CD4-positive, alpha-beta T cell treated with Interleukin-2 at 100 ng/mL for 4 hours (primary cell): ENCODE results near the gene RAB43.

Experiments
- DNase-seq: peaks from one replicate; pipeline ENCODE4 v3.0.0-alpha.2; 2020; ENCODE audit warnings: low spot score

RAB43 gene

GRCh38 chr3:129061023-129061887, 60.3 kb downstream of the RAB43 start:
- no peak for DNase-seq

- no peak for DNase-seq
These were observed 61.2 kb downstream of the RAB43 start, which contains the start of gene GP9 for GRCh38 chr3:129060276-129061022. Gene GP9, plus strand, starts transcription at chr3:129060779. Its CDS starts 961 bp downstream, at chr3:129061740.

- no peak for DNase-seq
These were observed 62.2 kb downstream of the RAB43 start for GRCh38 chr3:129059311-129059958.

GRCh38 chr3:129058441-129059200, 63.0 kb downstream of the RAB43 start:
- peak; percentile 23 for DNase-seq

GRCh38 chr3:129057249-129057648, 64.4 kb downstream of the RAB43 start:
- no peak for DNase-seq

GRCh38 chr3:129056451-129057173, 65.0 kb downstream of the RAB43 start:
- no peak for DNase-seq

GRCh38 chr3:129054605-129055104, 66.9 kb downstream of the RAB43 start:
- no peak for DNase-seq

GRCh38 chr3:129052675-129053074, 68.9 kb downstream of the RAB43 start:
- no peak for DNase-seq

GRCh38 chr3:129051871-129052340, 69.7 kb downstream of the RAB43 start:
- DNase-seq: no peak

GRCh38 chr3:129050556-129051295, 70.9 kb downstream of the RAB43 start:
- DNase-seq: no peak

GRCh38 chr3:129047553-129047839, 74.1 kb downstream of the RAB43 start:
- DNase-seq: no peak

- no peak for DNase-seq
These were observed 74.7 kb downstream of the RAB43 start for GRCh38 chr3:129046732-129047552.

GRCh38 chr3:129046037-129046731, 75.4 kb downstream of the RAB43 start:
- no peak for DNase-seq

- DNase-seq: peak; percentile 12
These were observed 75.9 kb downstream of the RAB43 start for GRCh38 chr3:129045675-129046036.

GRCh38 chr3:129040579-129041300, 80.9 kb downstream of the RAB43 start:
- DNase-seq: no peak

GRCh38 chr3:129040039-129040336, 81.6 kb downstream of the RAB43 start:
- DNase-seq: no peak

- no peak for DNase-seq
These were observed 82.1 kb downstream of the RAB43 start for GRCh38 chr3:129039271-129040038.
